ENCODE results near the gene KATNB1.

DNA sequence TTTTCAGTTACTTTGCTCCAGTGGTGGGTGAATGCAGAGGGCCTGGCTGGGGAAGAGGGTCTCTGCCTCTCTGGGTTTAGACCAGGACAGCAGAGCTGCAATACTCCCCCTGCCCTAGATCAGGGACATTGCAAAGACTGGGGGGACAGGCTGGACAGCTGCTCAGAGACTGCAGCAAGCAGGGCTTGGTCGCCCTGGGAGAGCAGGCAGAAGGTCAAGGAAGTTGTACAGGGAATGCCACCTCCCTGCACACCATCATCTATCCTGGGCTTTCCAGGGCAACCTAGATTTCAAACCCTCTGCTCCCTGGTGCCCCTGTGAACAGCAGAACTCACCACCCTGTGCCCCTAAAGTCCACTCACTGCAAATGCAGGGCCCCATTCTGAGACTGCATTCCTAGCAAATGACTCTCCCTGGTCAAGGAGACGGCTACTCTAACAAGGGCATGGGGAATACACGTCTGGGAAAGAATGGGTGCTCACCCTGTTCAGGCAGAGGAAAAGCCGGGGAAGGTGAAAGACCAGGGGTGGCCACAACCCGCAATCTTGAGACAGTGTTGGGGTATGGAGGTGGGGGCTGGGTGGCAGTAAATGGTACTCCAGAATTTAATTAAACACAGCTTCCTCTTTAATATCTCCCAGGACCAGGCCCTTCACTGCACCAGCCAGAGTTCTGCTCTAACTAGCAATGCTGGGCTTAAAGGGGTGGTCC, 65.7 kb downstream of the KATNB1 start:
- TF ChIP-seq POLR2A (IDR thresholded peaks at IDR 0.05), result no peak
- TF ChIP-seq, protein P1, sequence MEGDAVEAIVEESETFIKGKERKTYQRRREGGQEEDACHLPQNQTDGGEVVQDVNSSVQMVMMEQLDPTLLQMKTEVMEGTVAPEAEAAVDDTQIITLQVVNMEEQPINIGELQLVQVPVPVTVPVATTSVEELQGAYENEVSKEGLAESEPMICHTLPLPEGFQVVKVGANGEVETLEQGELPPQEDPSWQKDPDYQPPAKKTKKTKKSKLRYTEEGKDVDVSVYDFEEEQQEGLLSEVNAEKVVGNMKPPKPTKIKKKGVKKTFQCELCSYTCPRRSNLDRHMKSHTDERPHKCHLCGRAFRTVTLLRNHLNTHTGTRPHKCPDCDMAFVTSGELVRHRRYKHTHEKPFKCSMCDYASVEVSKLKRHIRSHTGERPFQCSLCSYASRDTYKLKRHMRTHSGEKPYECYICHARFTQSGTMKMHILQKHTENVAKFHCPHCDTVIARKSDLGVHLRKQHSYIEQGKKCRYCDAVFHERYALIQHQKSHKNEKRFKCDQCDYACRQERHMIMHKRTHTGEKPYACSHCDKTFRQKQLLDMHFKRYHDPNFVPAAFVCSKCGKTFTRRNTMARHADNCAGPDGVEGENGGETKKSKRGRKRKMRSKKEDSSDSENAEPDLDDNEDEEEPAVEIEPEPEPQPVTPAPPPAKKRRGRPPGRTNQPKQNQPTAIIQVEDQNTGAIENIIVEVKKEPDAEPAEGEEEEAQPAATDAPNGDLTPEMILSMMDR (IDR thresholded peaks at IDR 0.05), result no peak

Measured in right lobe of liver (tissue), 4 donors.